WERI-Rb-1 (cell line): ENCODE data around the gene RBM39.

ENCODE experiments used
- DNase-seq: peaks from one replicate; pipeline ENCODE4 v3.0.0-alpha.2; 2020
- H3K27ac ChIP-seq: fragments of 250-450 bp; sonication (Bioruptor Pico); 2 replicates; pipeline ENCODE4 v1.5.1; 2020; ENCODE audit warnings: mild to moderate bottlenecking, moderate library complexity
- H3K27me3 ChIP-seq: fragments of 250-450 bp; sonication (Bioruptor Pico); 2 replicates; pipeline ENCODE4 v1.5.1; 2021; ENCODE audit warnings: mild to moderate bottlenecking, low read depth, moderate library complexity; ENCODE audit not compliant: insufficient read depth, severe bottlenecking
- H3K36me3 ChIP-seq: fragments of 250-450 bp; sonication (Bioruptor Pico); 2 replicates; pipeline ENCODE4 v1.5.1; 2020; ENCODE audit warnings: mild to moderate bottlenecking, moderate library complexity
- H3K4me3 ChIP-seq: 2 replicates; pipeline ENCODE4 v1.5.1; 2011; ENCODE audit warnings: low read depth, mild to moderate bottlenecking, control low read depth, low read length
- H3K9me3 ChIP-seq: fragments of 250-450 bp; sonication (Bioruptor Pico); 2 replicates; pipeline ENCODE4 v1.5.1; 2021; ENCODE audit warnings: mild to moderate bottlenecking, moderate library complexity; ENCODE audit not compliant: severe bottlenecking
- TF ChIP-seq, protein P1 (sequence below): IDR thresholded peaks from 2 replicates; pipeline ENCODE4 v1.5.1; 2011; ENCODE audit warnings: low read depth, mild to moderate bottlenecking, control low read depth, inconsistent platforms, low read length

RBM39 gene

DNA sequence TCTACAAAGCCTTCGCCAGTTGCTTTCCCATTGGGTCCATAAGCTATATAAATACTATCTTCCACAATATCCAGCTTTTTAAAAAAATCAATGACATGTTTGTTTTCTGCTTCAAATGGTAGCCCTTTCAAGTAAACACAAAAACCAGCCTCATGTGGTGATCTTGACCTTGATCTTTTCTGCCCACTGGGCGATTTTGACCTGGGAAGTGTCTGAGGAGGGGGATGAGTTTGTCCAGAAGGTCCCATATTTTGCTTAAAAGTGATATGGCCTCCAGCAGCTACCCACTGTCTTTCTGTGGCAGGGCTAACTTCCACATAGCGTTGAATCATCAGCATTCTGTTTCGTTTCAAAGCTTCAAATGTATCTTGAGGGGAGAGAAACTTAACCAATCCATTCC lies 88.2 kb downstream of the RBM39 start:
- no peak for DNase-seq
- H3K27ac ChIP-seq: no peak overlapping the region
- no peaks in the 10 kb centered on the region for H3K9me3 ChIP-seq
- no peaks in the 10 kb centered on the region for H3K27me3 ChIP-seq
- H3K36me3 ChIP-seq: peaks cover 62% of the 10 kb centered on the region
- no peak overlapping the region for H3K4me3 ChIP-seq
- TF ChIP-seq, protein P1, sequence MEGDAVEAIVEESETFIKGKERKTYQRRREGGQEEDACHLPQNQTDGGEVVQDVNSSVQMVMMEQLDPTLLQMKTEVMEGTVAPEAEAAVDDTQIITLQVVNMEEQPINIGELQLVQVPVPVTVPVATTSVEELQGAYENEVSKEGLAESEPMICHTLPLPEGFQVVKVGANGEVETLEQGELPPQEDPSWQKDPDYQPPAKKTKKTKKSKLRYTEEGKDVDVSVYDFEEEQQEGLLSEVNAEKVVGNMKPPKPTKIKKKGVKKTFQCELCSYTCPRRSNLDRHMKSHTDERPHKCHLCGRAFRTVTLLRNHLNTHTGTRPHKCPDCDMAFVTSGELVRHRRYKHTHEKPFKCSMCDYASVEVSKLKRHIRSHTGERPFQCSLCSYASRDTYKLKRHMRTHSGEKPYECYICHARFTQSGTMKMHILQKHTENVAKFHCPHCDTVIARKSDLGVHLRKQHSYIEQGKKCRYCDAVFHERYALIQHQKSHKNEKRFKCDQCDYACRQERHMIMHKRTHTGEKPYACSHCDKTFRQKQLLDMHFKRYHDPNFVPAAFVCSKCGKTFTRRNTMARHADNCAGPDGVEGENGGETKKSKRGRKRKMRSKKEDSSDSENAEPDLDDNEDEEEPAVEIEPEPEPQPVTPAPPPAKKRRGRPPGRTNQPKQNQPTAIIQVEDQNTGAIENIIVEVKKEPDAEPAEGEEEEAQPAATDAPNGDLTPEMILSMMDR: no peak
